DOHH2 (cell line): ENCODE results near the gene PTPRK.

Source experiments
- CTCF ChIP-seq: fragments of 200-600 bp; sonication (generic); IDR thresholded peaks from one replicate; pipeline ENCODE4 v1.5.1; 2014; ENCODE audit warnings: antibody characterized with exemption, mild to moderate bottlenecking, low read depth, low read length; ENCODE audit not compliant: poor library complexity, severe bottlenecking
- EZH2phosphoT487 ChIP-seq: fragments of 200-600 bp; sonication (generic); IDR thresholded peaks from 2 replicates; pipeline ENCODE4 v1.6.1; 2017; ENCODE audit warnings: borderline replicate concordance, mild to moderate bottlenecking, antibody characterized with exemption, low read length, moderate library complexity, mixed read lengths

GRCh38 chr6:128036808-128037570 lies 483.4 kb downstream of the PTPRK start:
- TF ChIP-seq CTCF (no peak), EZH2phosphoT487 (no peak)
